Body of pancreas (tissue), 4 donors: Measurements from ENCODE around the gene CYP1A2.

Experiments
- POLR2A ChIP-seq, 3 donors: fragments of 450-650 bp; IDR thresholded peaks; one replicate each; pipeline ENCODE4 v1.6.1; 2016; ENCODE audit warnings: antibody characterized with exemption in 3 of 3, mild to moderate bottlenecking in 2 of 3
- TF ChIP-seq, protein P1 (sequence below), 7 experiments: fragments of 450-650 bp in 4 of 7; fragments of 200-600 bp in 3 of 7; sonication (generic) in 3 of 7; IDR thresholded peaks; one replicate each; pipeline ENCODE4 v1.5.1; 2016 to 2019; ENCODE audit warnings: antibody characterized with exemption in 7 of 7

DNA sequence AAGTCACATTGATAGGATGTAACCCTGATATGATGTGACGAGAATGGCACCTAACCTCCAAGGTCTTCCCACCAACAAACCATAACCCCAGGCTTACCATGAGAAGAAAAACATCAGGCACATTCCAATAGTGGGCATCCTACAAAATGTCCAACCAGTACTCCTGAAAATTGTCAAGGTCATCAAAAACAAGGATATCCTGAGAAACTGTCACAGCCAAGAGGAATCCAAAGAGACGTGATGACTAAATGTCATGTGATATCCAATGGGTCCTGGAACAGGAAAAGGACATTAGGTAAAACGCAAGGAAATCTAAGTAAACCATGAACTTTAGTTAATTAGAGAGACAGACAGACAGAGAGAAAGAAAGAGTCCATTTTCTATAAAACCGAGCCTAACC is 2.3 kb upstream of the CYP1A2 start:
- TF ChIP-seq, protein P1, sequence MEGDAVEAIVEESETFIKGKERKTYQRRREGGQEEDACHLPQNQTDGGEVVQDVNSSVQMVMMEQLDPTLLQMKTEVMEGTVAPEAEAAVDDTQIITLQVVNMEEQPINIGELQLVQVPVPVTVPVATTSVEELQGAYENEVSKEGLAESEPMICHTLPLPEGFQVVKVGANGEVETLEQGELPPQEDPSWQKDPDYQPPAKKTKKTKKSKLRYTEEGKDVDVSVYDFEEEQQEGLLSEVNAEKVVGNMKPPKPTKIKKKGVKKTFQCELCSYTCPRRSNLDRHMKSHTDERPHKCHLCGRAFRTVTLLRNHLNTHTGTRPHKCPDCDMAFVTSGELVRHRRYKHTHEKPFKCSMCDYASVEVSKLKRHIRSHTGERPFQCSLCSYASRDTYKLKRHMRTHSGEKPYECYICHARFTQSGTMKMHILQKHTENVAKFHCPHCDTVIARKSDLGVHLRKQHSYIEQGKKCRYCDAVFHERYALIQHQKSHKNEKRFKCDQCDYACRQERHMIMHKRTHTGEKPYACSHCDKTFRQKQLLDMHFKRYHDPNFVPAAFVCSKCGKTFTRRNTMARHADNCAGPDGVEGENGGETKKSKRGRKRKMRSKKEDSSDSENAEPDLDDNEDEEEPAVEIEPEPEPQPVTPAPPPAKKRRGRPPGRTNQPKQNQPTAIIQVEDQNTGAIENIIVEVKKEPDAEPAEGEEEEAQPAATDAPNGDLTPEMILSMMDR (IDR thresholded peaks at IDR 0.05), result no peak
- no peak for TF ChIP-seq POLR2A (IDR thresholded peaks at IDR 0.05)
